HEK293 (cell line): ENCODE measurements around the gene MGAT4B.

Experiments
- BCL11B ChIP-seq: fragments of 450-650 bp; formaldehyde crosslinking; IDR thresholded peaks from 2 replicates; pipeline ENCODE4 v1.5.1; 2016; ENCODE audit warnings: low read depth, missing biosample characterization, missing genetic modification characterization
- EGR2 ChIP-seq: fragments of 450-650 bp; formaldehyde crosslinking; IDR thresholded peaks from 2 replicates; pipeline ENCODE4 v1.5.1; 2016; ENCODE audit warnings: low read depth, missing biosample characterization, missing genetic modification characterization
- FEZF1 ChIP-seq: fragments of 450-650 bp; formaldehyde crosslinking; IDR thresholded peaks from 2 replicates; pipeline ENCODE4 v1.5.1; 2016; ENCODE audit warnings: missing biosample characterization, missing genetic modification characterization
- KLF16 ChIP-seq: fragments of 450-650 bp; formaldehyde crosslinking; IDR thresholded peaks from 2 replicates; pipeline ENCODE4 v1.5.1; 2017; ENCODE audit warnings: missing biosample characterization, missing genetic modification characterization
- KLF17 ChIP-seq: fragments of 450-650 bp; formaldehyde crosslinking; IDR thresholded peaks from 2 replicates; pipeline ENCODE4 v1.5.1; 2016; ENCODE audit warnings: missing biosample characterization, missing genetic modification characterization
- PRDM1 ChIP-seq: fragments of 450-650 bp; formaldehyde crosslinking; IDR thresholded peaks from 2 replicates; pipeline ENCODE4; 2016; ENCODE audit warnings: missing biosample characterization, missing genetic modification characterization
- PRDM6 ChIP-seq: fragments of 450-650 bp; formaldehyde crosslinking; IDR thresholded peaks from 2 replicates; pipeline ENCODE4 v1.5.1; 2017; ENCODE audit warnings: missing biosample characterization, missing genetic modification characterization
- SETDB1 ChIP-seq: IDR thresholded peaks from one replicate; pipeline ENCODE4 v1.6.1; 2017; ENCODE audit warnings: mild to moderate bottlenecking, low read length, moderate library complexity, mixed read lengths; ENCODE audit not compliant: insufficient read length
- ZBTB10 ChIP-seq: fragments of 450-650 bp; formaldehyde crosslinking; IDR thresholded peaks from 2 replicates; pipeline ENCODE4 v1.5.1; 2016; ENCODE audit warnings: missing biosample characterization, missing genetic modification characterization
- ZEB2 ChIP-seq: fragments of 450-650 bp; formaldehyde crosslinking; IDR thresholded peaks from 2 replicates; pipeline ENCODE4 v1.5.1; 2016; ENCODE audit warnings: missing biosample characterization, missing genetic modification characterization
- ZFP3 ChIP-seq: fragments of 450-650 bp; formaldehyde crosslinking; IDR thresholded peaks from 2 replicates; pipeline ENCODE4 v1.5.1; 2016; ENCODE audit warnings: low read depth, missing biosample characterization, missing genetic modification characterization
- ZNF138 ChIP-seq: fragments of 450-650 bp; formaldehyde crosslinking; IDR thresholded peaks from 2 replicates; pipeline ENCODE4 v1.5.1; 2016; ENCODE audit warnings: missing biosample characterization, missing genetic modification characterization, borderline replicate concordance
- ZNF148 ChIP-seq: fragments of 450-650 bp; formaldehyde crosslinking; IDR thresholded peaks from 2 replicates; pipeline ENCODE4 v1.5.0; 2017; ENCODE audit warnings: missing biosample characterization, missing genetic modification characterization, borderline replicate concordance
- ZNF2 ChIP-seq: fragments of 450-650 bp; formaldehyde crosslinking; IDR thresholded peaks from 2 replicates; pipeline ENCODE4 v1.5.1; 2016; ENCODE audit warnings: missing biosample characterization, missing genetic modification characterization
- ZNF211 ChIP-seq: fragments of 450-650 bp; formaldehyde crosslinking; IDR thresholded peaks from 2 replicates; pipeline ENCODE4 v1.5.1; 2016; ENCODE audit warnings: low read depth, missing biosample characterization, missing genetic modification characterization
- ZNF23 ChIP-seq: fragments of 450-650 bp; formaldehyde crosslinking; IDR thresholded peaks from 2 replicates; pipeline ENCODE4 v1.5.1; 2016; ENCODE audit warnings: missing biosample characterization, missing genetic modification characterization, borderline replicate concordance
- ZNF335 ChIP-seq: fragments of 450-650 bp; formaldehyde crosslinking; conservative IDR thresholded peaks from 2 replicates; pipeline ENCODE4 v1.5.1; 2016; ENCODE audit warnings: missing biosample characterization, missing genetic modification characterization
- ZNF544 ChIP-seq: fragments of 450-650 bp; formaldehyde crosslinking; IDR thresholded peaks from 2 replicates; pipeline ENCODE4 v1.5.0; 2017; ENCODE audit warnings: missing biosample characterization, missing genetic modification characterization
- ZNF600 ChIP-seq: fragments of 450-650 bp; formaldehyde crosslinking; IDR thresholded peaks from 2 replicates; pipeline ENCODE4 v1.5.1; 2016; ENCODE audit warnings: missing biosample characterization, missing genetic modification characterization
- ZNF610 ChIP-seq: fragments of 450-650 bp; formaldehyde crosslinking; IDR thresholded peaks from 2 replicates; pipeline ENCODE4 v1.5.1; 2016; ENCODE audit warnings: missing biosample characterization, missing genetic modification characterization, borderline replicate concordance
- ZNF626 ChIP-seq: fragments of 450-650 bp; sonication (Bioruptor Pico); formaldehyde crosslinking; IDR thresholded peaks from 2 replicates; pipeline ENCODE4 v1.5.1; 2018; ENCODE audit warnings: missing biosample characterization, missing genetic modification characterization, inconsistent platforms
- ZNF660 ChIP-seq: fragments of 450-650 bp; IDR thresholded peaks from 2 replicates; pipeline ENCODE4 v1.5.1; 2018; ENCODE audit warnings: missing biosample characterization, mild to moderate bottlenecking, missing genetic modification characterization
- ZNF747 ChIP-seq: fragments of 450-650 bp; formaldehyde crosslinking; IDR thresholded peaks from 2 replicates; pipeline ENCODE4 v1.5.1; 2016; ENCODE audit warnings: missing biosample characterization, missing genetic modification characterization
- ZNF76 ChIP-seq: fragments of 450-650 bp; formaldehyde crosslinking; IDR thresholded peaks from 2 replicates; pipeline ENCODE4; 2016; ENCODE audit warnings: low read depth, missing biosample characterization, missing genetic modification characterization, borderline replicate concordance
- ZNF777 ChIP-seq: fragments of 450-650 bp; formaldehyde crosslinking; IDR thresholded peaks from 2 replicates; pipeline ENCODE4 v1.5.1; 2017; ENCODE audit warnings: missing biosample characterization, missing genetic modification characterization, borderline replicate concordance
- ZNF792 ChIP-seq: fragments of 450-650 bp; formaldehyde crosslinking; IDR thresholded peaks from 2 replicates; pipeline ENCODE4 v1.5.1; 2016; ENCODE audit warnings: missing biosample characterization, missing genetic modification characterization
- ZNF843 ChIP-seq: fragments of 450-650 bp; formaldehyde crosslinking; IDR thresholded peaks from 2 replicates; pipeline ENCODE4 v1.5.1; 2016; ENCODE audit warnings: missing biosample characterization, missing genetic modification characterization
- ZSCAN18 ChIP-seq: fragments of 450-650 bp; formaldehyde crosslinking; IDR thresholded peaks from 2 replicates; pipeline ENCODE4 v1.5.1; 2016; ENCODE audit warnings: missing biosample characterization, missing genetic modification characterization
- ZSCAN30 ChIP-seq: fragments of 450-650 bp; IDR thresholded peaks from 2 replicates; pipeline ENCODE4 v1.5.1; 2018; ENCODE audit warnings: missing biosample characterization, mild to moderate bottlenecking, missing genetic modification characterization, moderate library complexity

The MGAT4B gene

GRCh38 chr5:179821298-179822058, 14.8 kb upstream of the MGAT4B start (continued):
- TF ChIP-seq ZSCAN18 (tag by site-specific recombination): no peak
- no peak for TF ChIP-seq ZFP3 (tag by site-specific recombination)
- peak; percentile 88 for TF ChIP-seq ZEB2 (tag by site-specific recombination)
- TF ChIP-seq ZSCAN30 (tag by site-specific recombination): no peak
- no peak for TF ChIP-seq ZNF747 (tag by site-specific recombination)
- no peak for TF ChIP-seq ZNF544 (tag by site-specific recombination)
- peak; percentile 51 for TF ChIP-seq EGR2 (tag by site-specific recombination)
- no peak for TF ChIP-seq SETDB1
- TF ChIP-seq ZNF610 (tag by site-specific recombination): peak; percentile 63; the same call in 1 of the 2 replicates
- no peak for TF ChIP-seq PRDM6 (tag by site-specific recombination)
- peak; percentile 77 for TF ChIP-seq ZNF76
- peak; percentile 38; the same call in 1 of the 2 replicates for TF ChIP-seq ZNF2
- TF ChIP-seq ZNF211: no peak
- TF ChIP-seq FEZF1: no peak
- peak; percentile 53; the same call in 1 of the 2 replicates for TF ChIP-seq KLF17
- no peak for TF ChIP-seq ZNF626 (tag by site-specific recombination)
- TF ChIP-seq KLF16 (tag by site-specific recombination): no peak; the same call in 1 of the 2 replicates
- peak; percentile 71; the same call in 1 of the 2 replicates for TF ChIP-seq ZBTB10 (tag by site-specific recombination)
- no peak for TF ChIP-seq ZNF792 (tag by site-specific recombination)
- peak; percentile 65; the same call in 1 of the 2 replicates for TF ChIP-seq BCL11B
- TF ChIP-seq ZNF148 (tag by site-specific recombination): 0 out of 2 replicates have a peak, but pooled peaks have one; percentile 24
- no peak for TF ChIP-seq PRDM1 (tag by site-specific recombination)
- TF ChIP-seq ZNF138 (tag by site-specific recombination): no peak
- peak; percentile 47; the same call in 1 of the 2 replicates for TF ChIP-seq ZNF843
- peak; percentile 91 for TF ChIP-seq ZNF600 (tag by site-specific recombination)
- TF ChIP-seq ZNF777 (tag by site-specific recombination): no peak
- TF ChIP-seq ZNF23: no peak
- peak; percentile 57 for TF ChIP-seq ZNF335 (tag by site-specific recombination)
- TF ChIP-seq ZNF660 (tag by site-specific recombination): 0 out of 2 replicates have a peak, but pooled peaks have one; percentile 39
